ENCODE results near the gene UFL1. TPM values are rescaled to one million over a fixed set of nuclear protein-coding genes. Genes with fewer than 3 reads are reported as not detected.
"Not testable (repeated sequence)": the region's sequence is repeated elsewhere in the genome, so short reads cannot be mapped to it uniquely, and the experiment has no call there.

The UFL1 gene
- total RNA-seq: 15.3 and 15.8 TPM in 2 replicates

DNA sequence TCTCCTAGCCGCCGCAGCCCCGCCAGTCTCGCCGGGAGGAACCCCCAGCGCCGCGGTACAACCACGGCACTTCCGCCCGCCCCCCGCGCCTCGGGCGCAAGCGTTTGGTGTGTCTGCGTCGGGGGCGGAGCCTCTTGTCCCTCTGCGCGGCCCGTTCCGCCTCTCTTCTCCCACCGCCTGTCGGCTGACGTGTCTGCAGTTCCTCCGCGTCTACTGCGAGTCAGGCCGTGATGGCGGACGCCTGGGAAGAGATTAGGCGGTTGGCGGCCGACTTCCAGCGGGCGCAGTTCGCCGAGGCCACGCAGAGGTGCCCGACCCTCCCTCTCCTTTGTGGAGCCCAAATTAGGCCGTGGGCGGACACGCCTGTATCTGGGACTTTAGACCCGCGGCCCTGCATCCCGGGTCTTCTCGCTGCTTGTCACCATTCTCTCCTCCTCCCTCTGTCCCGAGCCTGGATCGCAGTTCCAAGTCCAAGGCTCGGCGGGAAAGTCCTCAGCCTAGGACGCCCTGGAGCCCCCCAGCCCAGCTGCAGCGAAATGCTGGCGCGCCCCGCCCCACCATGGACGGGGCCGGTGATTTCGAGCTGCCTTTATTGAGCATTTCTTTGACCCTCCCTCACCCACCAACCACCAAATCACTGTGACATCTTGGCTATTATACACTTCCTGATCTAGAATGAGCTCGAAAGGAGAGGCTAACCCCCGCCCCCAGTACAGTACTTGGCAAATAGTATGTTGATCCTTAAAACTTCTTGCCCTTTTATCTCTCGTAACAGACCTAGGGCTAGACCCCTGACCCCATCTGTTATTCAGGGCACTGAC lies at the start of gene UFL1:
TSS of gene UFL1 (plus strand) at position 163 of the 821 bp plus-strand sequence. CDS start at position 231, 68 bp downstream.
- peak; percentile 36 for DNase-seq (ENCODE audit: extremely low read depth, low read depth, low spot score)

DNA sequence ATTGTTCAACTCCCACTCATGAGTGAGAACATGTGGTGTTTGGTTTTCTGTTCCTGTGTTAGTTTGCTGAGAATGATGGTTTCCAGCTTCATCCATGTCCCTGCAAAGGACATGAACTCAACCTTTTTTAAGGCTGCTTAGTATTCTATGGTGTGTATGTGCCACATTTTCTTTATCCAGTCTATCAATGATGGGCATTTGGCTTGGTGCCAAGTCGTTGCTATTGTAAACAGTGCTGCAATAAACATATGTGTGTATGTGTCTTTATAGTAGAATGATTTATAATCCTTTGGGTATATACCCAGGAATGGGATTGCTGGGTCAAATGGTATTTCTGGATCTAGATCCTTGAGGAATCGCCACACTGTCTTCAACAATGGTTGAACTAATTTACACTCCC lies 49.3 kb upstream of the UFL1 start:
- not testable (repeated sequence) for DNase-seq (ENCODE audit: extremely low read depth, low read depth, low spot score)

DNA sequence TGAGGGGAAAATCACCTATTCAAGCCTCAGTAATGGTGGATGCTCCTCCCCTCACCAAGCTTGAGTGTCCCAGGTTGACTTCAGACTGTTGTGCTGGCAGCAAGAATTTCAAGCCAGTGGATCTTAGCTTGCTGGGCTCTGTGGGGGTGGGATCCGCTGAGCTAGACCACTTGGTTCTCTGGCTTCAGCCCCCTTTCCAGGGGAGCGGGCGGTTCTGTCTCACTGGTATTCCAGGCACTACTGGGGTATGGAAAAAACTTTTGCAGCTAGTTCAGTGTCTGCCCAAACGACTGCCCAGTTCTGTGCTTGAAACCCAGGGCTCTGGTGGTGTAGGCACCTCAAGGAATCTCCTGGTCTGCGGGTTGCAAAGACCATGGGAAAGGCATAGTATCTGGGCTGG lies 42.9 kb upstream of the UFL1 start:
- no peak for DNase-seq (ENCODE audit: extremely low read depth, low read depth, low spot score)

DNA sequence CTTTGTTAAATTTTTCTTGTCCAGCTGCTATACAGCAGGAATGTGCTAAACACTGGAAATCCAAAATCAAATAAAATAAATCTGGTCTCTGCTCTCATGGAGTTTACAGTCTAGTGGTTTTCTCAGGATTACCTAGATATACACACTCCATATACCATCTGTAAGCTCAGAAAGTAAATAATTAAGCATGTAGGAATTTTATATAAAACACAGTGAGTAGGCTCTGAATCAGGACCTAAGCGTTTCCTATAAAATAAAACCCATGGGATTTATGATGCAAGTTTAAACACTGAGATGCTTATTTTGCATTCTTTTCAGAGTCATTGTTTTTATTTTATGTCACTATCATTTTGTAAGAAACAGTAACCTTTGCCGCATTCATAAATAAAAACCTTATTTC lies 29.7 kb upstream of the UFL1 start:
- DNase-seq (ENCODE audit: extremely low read depth, low read depth, low spot score): no peak

DNA sequence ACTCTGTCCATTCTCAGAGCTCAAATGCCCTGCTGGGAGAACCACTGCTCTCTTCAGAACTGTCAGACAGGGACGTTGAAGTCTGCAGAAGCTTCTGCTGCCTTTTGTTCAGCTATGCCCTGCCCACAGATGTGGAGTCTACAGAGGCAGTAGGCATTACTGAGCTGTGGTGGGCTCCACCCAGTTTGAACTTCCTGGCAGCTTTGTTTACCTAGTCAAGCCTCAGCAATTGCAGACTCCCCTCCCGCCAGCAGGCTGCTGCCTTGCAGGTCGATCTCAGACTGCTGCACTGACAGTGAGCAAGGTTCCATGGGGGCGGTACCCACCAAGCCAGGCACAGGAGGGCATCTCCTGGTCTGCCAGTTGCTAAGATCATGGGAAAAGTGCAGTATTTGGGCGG lies 21.8 kb upstream of the UFL1 start:
- no peak for DNase-seq (ENCODE audit: extremely low read depth, low read depth, low spot score)

DNA sequence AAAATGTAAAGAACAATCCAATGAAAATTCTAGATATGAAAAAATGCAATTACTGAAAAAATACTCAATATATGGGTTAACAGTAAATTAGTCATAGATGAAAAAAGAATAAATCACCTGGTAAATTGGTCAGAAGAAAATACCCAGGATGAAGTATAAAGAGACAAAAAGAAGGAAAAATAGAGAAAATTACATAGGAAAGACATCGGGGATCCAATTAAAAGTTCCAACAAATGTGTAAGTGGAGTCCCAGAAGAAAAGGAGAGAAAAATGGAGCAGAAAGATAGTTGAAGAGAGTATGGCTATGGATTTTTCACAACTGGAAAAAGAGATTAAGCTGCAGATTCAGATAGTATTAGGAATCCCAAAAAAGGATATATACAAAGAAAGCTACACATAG lies 18.7 kb upstream of the UFL1 start:
- no peak for DNase-seq (ENCODE audit: extremely low read depth, low read depth, low spot score)

DNA sequence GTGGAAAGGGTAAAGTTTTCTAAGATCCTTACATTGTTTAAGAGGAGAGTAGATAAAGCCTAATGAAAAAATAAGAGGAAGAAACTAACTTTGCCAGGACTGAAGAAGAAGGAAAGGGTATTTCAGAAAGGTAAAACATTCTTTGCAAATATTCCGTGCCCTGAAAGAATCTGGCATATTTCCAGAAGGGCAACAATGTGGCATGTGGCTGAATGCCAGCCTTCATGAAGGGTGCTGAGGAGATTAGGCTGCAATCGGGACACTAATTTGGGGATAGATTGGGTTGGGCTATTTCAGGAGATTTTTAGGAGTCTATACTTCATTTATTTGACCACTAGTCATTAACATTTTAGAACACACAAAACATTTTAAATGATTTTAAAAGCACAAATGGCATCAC lies 16.2 kb upstream of the UFL1 start:
- no peak for DNase-seq (ENCODE audit: extremely low read depth, low read depth, low spot score)

DNA sequence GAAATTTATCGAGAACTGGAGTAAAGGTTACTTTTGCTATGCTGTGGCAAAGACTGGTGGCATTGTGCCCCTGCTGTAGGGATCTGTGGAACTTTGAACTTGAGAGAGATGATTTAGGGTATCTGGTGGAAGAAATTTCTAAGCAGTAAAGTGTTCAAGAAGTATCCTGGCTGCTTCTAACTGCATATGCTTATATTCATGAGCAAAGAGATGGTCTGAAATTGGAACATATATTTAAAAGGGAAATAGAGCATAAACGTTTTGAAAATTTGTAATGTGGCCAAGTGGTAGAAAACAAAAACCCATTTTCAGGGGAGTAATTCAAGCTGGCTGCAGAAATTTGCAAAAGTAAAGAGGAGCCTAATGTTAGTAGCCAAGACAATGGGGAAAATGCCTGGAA lies 12.3 kb upstream of the UFL1 start:
- no peak for DNase-seq (ENCODE audit: extremely low read depth, low read depth, low spot score)

DNA sequence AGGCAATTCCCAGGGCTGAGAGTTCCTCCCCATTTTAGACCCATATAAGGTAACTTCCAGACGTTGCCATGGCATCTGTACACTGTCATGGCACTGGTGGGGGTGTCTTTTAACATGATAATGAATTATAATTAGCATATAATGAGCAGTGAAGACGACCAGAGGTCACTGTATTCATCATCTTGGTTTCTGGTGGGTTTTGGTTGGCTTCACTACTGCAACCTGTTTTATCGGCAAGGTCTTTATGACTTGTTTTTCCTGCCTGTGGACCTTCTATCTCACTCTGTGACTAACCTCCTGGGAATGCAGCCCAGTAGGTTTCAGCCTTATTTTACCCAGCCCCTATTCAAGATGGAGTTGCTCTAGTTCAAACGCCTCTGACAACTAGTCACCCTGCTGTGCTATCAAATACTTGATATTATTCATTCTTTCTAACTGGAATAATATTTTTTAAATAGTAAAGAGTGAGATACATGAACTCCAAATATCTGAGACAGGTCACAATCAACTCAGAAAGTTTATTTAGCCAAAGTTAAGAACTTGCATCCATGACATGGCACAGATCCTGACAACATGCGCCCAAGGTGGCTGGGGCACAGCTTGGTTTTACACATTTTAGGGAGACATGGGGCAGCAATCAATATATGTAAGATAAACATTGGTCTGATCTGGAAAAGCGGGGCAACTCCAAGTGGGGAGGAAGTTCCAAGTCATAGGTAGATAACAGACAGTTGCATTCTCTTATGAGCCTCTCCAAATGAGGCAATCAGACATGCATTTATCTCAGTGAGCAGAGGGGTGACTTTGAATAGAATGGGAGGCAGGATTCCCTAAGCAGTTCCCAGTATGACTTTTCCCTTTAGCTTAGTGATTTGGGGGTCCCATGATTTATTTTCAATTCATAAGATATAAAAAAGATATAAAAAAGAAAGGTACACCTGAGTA lies 1.2 kb upstream of the UFL1 start:
- peak; percentile 10 for DNase-seq (ENCODE audit: extremely low read depth, low read depth, low spot score)

DNA sequence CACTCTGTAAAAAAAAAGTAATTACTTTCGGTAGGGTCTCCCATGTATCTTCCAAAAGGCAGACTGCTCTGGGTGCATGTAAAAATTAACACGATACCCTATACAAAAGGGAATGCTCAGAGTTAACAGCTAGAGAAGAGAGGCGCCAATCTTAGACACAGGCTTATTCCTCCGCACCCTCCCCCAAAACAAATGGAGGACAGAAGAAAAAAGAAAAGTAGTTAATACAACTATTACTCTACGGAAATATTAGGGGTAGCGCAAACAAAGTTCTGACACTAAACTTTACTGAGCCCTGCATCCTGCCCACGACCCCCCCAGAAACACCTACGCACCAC lies 331 bp upstream of the UFL1 start:
- DNase-seq (ENCODE audit: extremely low read depth, low read depth, low spot score): no peak

DNA sequence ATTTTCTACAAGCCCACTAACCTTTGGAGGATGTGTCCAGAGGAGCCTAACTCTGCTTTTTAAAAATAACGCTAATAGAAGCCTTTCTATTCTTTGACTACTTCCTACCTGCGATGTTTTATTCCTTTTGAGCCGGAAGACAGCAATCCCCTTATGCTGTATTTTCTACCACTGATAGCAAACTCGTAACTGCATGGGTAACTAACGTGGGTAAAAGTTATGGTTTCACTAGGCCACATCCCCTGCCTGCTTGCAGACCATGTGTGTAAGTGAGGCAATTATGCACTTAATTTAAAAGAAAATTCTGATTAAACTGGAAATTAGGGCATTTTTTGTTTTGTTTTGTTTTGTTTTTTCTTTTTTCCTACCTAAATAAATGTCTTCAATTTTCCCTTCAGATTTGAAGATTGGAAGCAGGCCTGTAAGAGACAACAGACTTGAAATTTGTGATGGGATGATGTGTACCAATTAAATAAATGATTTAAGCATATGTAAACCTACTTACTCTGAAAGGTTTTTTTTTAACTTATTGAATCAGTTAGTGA lies 931 bp downstream of the UFL1 start:
- peak; percentile 9 for DNase-seq (ENCODE audit: extremely low read depth, low read depth, low spot score)

DNA sequence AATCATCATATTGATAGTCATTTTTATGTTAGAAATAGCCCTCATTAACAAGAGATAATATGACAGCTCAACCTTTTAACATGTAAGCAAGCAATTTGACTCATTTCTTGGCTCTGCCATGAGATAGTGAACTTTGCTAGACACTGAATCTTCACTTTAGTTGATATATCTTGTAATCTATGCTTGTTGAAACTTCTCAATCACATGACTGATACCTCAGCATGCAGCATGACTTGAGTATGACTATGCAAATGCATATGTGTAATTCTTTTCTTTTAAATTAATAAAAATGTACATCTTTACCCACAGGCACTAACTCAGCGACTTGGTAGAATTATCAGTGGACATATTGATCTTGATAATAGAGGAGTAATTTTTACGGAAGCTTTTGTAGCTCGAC lies 6.6 kb downstream of the UFL1 start:
- DNase-seq (ENCODE audit: extremely low read depth, low read depth, low spot score): no peak

DNA sequence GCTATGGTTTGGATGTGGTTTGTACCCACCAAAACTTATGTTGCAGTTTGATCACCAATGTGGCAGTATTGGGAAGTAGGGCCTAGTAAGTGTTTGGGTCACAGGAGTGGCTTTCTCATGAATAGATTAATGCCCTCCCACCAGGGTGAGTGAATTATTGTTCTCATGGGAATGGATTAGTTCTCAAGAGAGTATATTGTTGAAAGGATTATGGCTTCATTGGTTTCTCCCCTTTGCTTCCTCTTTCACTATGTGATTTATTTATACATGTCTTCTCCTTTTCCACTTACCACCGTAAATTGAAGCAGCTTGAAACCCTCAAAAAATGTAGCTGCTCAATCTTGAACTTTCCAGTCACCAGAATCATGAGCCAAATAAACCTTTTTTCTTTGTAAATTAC lies 10.8 kb downstream of the UFL1 start:
- no peak for DNase-seq (ENCODE audit: extremely low read depth, low read depth, low spot score)

DNA sequence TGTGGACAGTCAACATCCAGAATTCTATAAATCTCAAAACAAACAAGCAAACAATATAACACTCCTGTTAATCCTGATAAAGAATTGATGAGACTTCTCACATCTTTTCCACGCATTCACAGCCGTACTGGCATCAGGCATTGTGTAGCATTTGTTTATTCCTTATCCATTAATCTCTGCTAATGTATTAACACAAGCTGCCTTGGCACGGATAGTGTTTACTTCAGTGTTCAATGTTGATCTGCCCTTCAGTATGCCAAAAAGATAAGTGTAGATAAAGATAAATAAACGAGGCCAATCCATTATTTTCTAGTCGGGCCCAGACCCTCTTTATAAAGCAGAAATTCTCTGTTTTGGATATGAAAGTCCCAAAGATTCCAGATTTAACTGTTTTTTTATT lies 16.1 kb downstream of the UFL1 start:
- DNase-seq (ENCODE audit: extremely low read depth, low read depth, low spot score): no peak

DNA sequence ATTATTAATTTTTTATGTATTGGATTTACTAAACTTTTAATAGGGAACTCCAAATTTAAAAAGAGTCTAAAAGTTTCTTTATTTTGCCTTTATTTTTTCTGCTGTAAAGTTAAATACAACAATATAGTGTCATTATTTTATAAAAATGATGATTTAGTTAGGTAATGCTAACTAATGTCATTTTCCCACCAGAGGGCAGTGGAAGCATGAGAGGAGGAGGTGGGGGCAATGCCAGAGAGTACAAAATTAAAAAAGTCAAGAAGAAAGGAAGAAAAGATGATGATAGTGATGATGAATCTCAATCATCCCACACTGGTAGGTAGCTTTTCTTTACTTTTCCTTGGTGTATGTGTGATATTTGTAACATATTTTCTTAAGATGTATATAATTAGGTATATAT lies 21.1 kb downstream of the UFL1 start:
- no peak for DNase-seq (ENCODE audit: extremely low read depth, low read depth, low spot score)

DNA sequence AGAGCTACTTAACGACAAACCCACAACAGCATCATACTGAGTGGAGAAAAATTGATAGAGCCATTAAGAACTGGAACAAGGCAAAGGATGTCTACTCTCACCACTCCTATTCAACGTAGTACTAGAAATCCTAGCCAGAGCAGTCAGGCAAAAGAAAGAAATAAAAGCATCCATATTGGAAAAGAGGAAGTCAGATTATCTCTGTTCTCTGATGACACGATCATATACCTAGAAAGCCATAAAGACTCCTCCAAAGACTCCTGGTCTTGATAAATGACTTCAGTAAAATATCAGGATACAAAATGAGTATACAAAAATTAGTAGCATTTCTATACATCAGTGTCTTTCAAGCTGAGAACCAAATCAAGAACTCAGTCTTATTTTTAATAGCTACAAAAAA lies 24.3 kb downstream of the UFL1 start:
- DNase-seq (ENCODE audit: extremely low read depth, low read depth, low spot score): no peak

DNA sequence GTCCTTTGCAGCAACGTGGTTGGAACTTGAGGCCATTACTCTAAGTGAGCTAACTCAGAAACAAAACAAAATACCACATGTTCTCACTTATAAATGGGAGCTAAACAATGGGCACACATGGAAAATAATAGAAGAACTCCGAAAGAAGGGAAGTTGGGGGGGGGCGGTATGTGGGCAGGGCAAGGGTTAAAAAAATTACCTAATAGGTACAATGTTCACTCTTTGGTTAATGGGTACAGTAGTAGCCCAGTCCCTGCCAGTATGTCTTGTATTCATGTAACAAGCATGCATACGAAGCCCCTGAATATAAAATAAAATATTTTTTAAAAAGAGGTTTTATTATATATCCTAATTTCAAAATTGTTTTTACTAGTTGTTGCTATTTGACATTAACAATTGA lies 26.0 kb downstream of the UFL1 start:
- no peak for DNase-seq (ENCODE audit: extremely low read depth, low read depth, low spot score)

DNA sequence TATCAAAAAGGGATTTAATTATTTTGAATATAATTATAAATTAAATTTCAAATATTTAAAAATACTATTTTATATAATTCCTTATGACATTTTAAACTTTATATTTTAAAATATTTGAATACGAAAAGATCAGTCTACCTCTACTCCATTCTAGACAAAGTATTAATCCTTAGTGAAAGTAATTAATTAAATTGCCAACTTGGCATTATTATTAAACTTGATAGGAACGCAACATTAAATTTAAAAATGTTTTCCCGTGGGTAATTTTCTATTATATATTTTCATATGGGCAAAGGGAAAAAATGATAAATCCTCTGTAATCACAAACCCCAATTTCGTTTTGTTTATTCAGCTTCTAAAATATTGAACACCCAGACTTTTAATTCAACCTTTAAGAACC lies 33.0 kb downstream of the UFL1 start:
- no peak for DNase-seq (ENCODE audit: extremely low read depth, low read depth, low spot score)

DNA sequence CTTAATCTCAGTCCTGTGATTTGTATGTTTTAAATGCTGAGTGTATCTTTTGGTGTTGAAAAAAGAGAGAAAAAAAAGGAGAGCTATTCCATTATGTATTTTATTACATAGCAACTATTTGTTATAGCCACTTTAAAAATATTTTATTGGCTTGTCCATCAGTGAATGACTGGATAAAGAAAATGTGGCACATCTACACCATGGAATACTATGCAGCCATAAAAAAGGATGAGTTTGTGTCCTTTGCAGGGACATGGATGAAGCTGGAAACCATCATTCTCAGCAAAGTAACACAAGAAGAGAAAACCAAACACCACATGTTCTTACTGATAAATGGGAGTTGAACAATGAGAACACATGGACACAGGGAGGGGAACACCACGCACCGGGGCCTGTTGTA lies 38.1 kb downstream of the UFL1 start:
- DNase-seq (ENCODE audit: extremely low read depth, low read depth, low spot score): not testable (repeated sequence)

DNA sequence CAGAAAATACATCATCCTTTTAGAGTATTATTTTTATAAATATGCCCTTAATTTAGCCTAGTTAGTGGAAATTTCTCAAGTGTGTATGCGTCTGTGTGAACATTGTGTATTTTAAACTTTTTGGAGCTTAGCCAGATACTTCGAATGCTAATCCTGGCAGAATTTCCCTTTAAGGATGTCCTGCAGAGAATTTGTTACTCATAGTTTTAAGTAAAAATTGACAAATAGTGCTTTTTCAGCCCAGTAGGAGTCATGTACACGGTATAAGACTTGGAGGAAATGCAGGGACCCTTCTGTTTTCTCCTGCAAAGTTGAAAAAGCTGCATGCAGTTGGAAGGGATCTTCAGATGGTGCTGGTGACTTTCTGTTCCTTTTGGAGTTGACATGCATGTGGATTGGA lies 41.3 kb downstream of the UFL1 start, which contains the start of gene FHL5:
TSS of gene FHL5 (plus strand) at position 243 of the 400 bp plus-strand sequence. CDS start 40,486 bp downstream, outside the sequence.
- no peak for DNase-seq (ENCODE audit: extremely low read depth, low read depth, low spot score)

DNA sequence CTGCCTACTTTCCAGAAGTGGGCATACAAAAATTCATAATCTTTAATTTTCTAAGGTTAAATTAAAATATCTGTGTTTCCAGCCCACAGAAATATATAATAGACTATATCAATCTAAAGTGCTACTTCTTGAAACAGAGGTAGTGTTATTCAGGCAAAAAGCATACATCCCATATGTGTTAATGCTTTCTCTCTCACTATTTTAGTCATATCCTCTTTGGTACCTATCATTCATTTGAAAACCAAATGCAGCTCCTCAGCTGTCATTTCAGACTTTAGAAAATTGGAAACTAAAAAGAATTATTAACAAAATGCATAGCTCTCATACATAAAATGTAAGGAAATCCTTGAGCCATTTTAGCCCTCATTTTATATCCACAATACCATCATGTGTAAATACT lies 42.2 kb downstream of the UFL1 start:
- no peak for DNase-seq (ENCODE audit: extremely low read depth, low read depth, low spot score)

DNA sequence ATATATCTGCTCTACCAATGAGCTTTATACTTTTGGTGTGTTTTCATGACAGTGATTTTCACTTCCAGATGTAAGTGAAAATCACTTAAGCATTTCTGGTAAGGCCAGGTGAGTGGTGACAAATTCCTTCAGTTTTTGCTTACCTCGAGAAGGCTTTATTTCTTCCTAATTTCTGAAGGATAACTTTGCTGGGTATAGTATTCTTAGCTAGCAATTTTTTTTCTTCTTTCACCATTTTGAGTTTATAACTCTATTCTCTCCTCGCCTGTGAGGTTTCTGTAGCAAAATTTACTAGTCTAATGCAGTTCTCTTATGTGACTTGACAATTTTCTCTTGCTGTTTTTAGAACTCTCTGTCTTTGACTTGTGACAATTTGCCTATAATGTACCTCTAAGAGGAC lies 48.4 kb downstream of the UFL1 start:
- no peak for DNase-seq (ENCODE audit: extremely low read depth, low read depth, low spot score)

All from glomerular endothelial cell (primary cell).